ENCODE data around the gene CNTNAP5. TPM values are rescaled to one million over a fixed set of nuclear protein-coding genes. Genes with fewer than 3 reads are reported as not detected.

CNTNAP5 gene
- total RNA-seq, 2 donors from 2014 or later, result not detected

- Histone ChIP-seq H3K27ac (no peak overlapping the region), H3K4me3 (no peak overlapping the region), H3K4me1 (ENCODE audit: control insufficient read depth in 1 of 2, low read depth in 2 of 2) (no peaks in the 10 kb centered on the region), H3K27me3 (replicated peaks; ENCODE audit: insufficient read depth) (no peaks in the 10 kb centered on the region), H3K36me3 (no peaks in the 10 kb centered on the region), H3K9me3 (no peaks in the 10 kb centered on the region)
- DNase-seq (ENCODE audit: low spot score), result no peak
- no peak for ATAC-seq (ENCODE audit: insufficient number of reproducible peaks, low FRiP score, low read depth)
- no peak for TF ChIP-seq CTCF (IDR thresholded peaks at IDR 0.05)
These were observed 731.0 kb downstream of the CNTNAP5 start for GRCh38 chr2:124756048-124756447.

- no peaks in the 10 kb centered on the region for H3K27me3 ChIP-seq (replicated peaks; ENCODE audit: insufficient read depth)
- ATAC-seq (ENCODE audit: insufficient number of reproducible peaks, low FRiP score, low read depth) (no peak), DNase-seq (ENCODE audit: low spot score) (no peak)
- TF ChIP-seq CTCF (IDR thresholded peaks at IDR 0.05), result no peak
- no peaks in the 10 kb centered on the region for H3K36me3 ChIP-seq
- no peaks in the 10 kb centered on the region for H3K9me3 ChIP-seq
- no peak overlapping the region for H3K4me3 ChIP-seq
- H3K27ac ChIP-seq, result no peak overlapping the region
- H3K4me1 ChIP-seq (ENCODE audit: control insufficient read depth in 1 of 2, low read depth in 2 of 2), result no peaks in the 10 kb centered on the region
These were observed 737.3 kb downstream of the CNTNAP5 start for GRCh38 chr2:124762388-124762787.

- no peak for TF ChIP-seq CTCF (IDR thresholded peaks at IDR 0.05)
These were observed 738.5 kb downstream of the CNTNAP5 start for GRCh38 chr2:124763611-124764010.

GRCh38 chr2:124774781-124775180, 749.7 kb downstream of the CNTNAP5 start:
- no peaks in the 10 kb centered on the region for H3K27me3 ChIP-seq (replicated peaks; ENCODE audit: insufficient read depth)
- DNase-seq (ENCODE audit: low spot score), result no peak
- no peak for ATAC-seq (ENCODE audit: insufficient number of reproducible peaks, low FRiP score, low read depth)
- H3K4me1 ChIP-seq (ENCODE audit: control insufficient read depth in 1 of 2, low read depth in 2 of 2), result no peaks in the 10 kb centered on the region
- no peak overlapping the region for H3K27ac ChIP-seq
- no peaks in the 10 kb centered on the region for H3K36me3 ChIP-seq
- no peak for TF ChIP-seq CTCF (IDR thresholded peaks at IDR 0.05)
- no peaks in the 10 kb centered on the region for H3K9me3 ChIP-seq
- H3K4me3 ChIP-seq, result no peak overlapping the region

More at GRCh38 chr2:124763611-124764010, 738.5 kb downstream of the CNTNAP5 start:
- Histone ChIP-seq H3K4me3 (no peak overlapping the region), H3K9me3 (no peaks in the 10 kb centered on the region), H3K27me3 (replicated peaks; ENCODE audit: insufficient read depth) (no peaks in the 10 kb centered on the region), H3K36me3 (no peaks in the 10 kb centered on the region), H3K4me1 (ENCODE audit: control insufficient read depth in 1 of 2, low read depth in 2 of 2) (no peaks in the 10 kb centered on the region), H3K27ac (no peak overlapping the region)
- ATAC-seq (ENCODE audit: insufficient number of reproducible peaks, low FRiP score, low read depth), result no peak
- no peak for DNase-seq (ENCODE audit: low spot score)

GRCh38 chr2:124776332-124776731, 751.2 kb downstream of the CNTNAP5 start:
- Histone ChIP-seq H3K4me1 (ENCODE audit: control insufficient read depth in 1 of 2, low read depth in 2 of 2) (no peaks in the 10 kb centered on the region), H3K4me3 (no peak overlapping the region), H3K9me3 (no peaks in the 10 kb centered on the region), H3K27ac (no peak overlapping the region), H3K36me3 (no peaks in the 10 kb centered on the region), H3K27me3 (replicated peaks; ENCODE audit: insufficient read depth) (no peaks in the 10 kb centered on the region)
- no peak for ATAC-seq (ENCODE audit: insufficient number of reproducible peaks, low FRiP score, low read depth)
- DNase-seq (ENCODE audit: low spot score), result no peak
- TF ChIP-seq CTCF (IDR thresholded peaks at IDR 0.05), result no peak
